ENCODE data around the gene FASN.
"Not testable (repeated sequence)": the region's sequence is repeated elsewhere in the genome, so short reads cannot be mapped to it uniquely, and the experiment has no call there.

The FASN gene

DNA sequence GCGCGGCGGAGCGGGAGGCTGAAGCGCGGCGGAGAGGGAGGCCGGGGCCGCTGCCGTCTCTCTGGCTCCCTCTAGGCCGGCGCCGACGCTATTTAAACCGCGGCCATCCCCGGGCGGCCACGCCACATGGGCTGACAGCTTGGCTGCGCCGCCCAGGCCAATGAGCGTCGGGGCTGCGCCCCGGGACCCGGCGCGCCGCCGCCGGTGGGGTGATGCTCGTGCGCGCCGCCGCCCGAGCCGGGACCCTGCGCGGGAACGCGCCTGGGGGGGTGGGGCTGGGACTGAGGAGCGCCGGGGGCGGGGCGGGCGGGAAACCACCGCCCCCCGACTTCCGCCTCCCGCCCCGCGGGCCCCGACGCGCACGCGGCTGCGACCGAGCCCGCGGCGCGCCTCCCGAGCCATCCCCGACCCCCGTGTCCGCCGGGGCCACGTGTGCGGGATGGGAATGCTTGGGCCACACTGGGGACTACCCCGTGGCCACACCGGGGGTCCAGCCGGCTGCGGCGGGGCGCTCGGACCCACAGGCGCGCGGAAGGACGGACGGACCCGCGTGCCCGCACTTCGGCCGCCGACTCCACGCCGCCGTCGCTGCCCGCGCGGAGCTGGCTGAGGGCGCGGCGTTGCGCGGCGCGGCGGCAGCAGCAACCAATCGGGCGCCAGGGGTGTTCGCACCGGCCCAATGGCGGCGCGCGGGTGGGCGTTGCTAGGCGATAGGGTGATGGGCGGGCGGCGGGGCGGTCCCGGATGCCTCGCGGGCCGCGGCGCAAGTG lies at the start of gene FASN:
Gene FASN (minus strand): TSS at position 68 of the 770 bp plus-strand sequence. CDS start 1,791 bp downstream, outside the sequence.
- peak; percentile 94 for DNase-seq

DNA sequence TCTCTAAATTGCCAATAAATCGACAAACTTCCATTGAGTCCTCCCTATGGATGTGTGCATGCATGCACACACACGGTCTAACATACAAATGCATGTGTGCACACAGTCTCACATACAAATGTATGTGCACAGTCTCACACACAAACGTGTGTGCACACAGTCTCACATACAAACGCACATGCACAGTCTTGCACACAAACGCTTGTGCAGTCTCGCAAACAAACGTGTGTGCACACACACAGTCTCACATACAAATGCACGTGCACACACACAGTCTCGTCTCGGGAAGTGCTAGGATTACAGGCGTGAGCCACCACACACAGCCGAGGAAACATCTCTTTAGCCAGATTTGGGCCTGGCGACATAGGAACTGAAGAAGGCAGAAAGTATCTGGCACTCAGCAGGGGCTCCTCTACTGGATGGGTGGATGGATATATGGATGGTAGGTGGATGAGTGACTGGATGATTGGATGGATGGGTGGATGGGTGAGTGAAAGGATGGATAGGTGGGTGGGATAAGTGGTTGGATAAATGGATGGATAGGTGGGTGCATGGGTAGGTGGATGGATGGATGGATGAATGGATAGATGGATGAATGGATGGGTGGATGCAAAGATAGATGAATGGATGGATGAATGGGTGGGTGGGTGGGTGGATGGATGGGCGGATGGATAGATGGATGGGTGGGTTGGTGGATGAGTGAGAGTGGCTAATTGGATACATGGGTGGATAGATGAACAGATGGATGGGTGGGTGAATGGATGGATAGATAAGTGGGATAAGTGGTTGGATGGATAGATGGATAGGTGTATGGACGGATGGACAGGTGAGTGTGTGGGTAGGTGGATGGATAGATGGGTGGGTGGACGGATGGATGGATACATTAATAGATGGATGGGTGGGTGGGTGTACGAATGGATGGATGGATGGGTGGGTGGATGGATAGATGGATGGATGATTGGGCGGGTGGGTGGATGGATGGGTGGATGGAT lies 48.9 kb upstream of the FASN start:
- no peak for DNase-seq

DNA sequence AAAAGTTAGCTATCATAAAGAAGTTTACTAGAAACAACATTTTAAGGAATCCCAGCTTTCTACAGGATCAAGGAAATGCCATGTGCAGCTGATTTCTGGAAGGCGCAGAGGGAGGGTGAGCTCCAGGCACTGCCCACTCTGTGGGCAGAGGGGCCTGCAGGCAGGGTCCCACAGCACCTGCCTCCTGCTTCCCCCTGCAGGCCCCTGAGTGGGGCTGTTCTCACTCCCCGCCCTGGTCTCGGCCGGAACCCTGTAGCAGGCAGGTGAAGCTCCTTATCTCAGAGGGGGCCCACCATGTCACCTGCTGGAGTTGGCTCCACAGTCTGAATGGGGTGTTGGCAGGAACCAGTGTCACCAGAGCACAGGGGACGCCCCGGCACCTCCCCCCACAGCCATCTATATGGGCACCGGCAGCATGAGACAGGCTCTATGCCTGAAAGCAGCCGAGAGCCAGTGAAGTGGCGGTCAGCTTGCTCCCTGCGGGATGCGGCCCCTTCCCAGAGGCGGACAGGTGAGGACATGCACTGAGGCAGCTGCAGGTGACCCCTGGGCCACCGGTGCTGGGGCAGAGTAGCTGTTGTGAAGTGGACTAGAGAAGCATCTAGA lies 47.6 kb upstream of the FASN start:
- no peak for DNase-seq

DNA sequence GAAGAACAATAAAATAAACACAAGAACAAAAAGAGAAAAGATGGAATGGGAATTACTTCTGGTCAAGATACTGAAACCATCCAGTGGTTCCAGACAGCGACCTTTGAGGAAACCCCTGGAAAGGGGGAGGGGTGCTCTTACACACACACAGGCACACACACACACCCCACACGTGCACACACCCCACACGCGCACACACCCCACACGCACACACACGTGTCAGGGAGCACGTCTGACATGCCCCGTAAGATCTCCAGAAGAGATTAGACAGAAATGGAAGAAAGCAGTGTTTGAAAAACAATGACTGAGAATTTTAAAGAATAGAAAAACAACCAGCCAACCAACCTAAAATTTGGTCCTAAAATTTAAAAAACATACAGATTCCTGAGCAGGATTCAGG lies 45.3 kb upstream of the FASN start:
- no peak for DNase-seq

DNA sequence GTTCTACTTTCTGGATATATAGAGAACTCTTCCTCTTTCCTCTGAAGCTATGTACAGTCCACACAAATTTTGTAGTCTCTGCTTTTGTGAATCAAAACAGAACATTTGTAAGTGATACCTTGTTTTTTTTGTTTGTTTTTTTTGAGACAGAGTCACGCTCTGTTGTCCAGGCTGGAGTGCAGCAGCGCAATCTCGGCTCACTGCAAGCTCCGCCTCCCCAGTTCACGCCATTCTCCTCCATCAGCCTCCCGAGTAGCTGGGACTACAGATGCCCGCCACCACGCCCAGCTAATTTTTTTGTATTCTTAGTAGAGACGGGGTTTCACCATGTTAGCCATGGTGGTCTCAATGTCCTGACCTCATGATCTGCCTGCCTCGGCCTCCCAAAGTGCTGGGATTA lies 41.9 kb upstream of the FASN start:
- not testable (repeated sequence) for DNase-seq

DNA sequence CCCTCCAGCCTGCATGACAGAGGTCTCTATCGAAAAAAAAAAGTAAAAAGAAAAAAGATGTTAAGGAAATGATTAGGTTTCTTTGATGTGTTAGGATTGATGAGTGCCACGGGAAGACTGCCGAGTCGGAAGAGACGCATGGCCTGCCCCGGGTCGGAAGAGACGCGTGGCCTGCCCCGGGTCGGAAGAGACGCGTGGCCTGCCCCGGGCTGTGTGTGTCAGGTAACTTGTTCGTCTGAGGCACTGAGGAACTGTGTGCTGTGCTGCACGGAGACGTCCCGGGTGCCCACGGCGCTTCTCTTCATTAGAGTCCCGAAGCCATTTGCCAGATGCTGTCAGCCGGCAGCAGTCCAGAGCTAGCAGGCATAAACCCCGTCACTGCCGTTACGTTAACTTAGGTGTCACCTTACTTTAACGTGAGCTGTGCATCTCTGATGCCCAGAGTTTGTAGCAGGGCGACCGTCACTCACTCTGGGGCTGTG lies 40.5 kb upstream of the FASN start:
- no peak for DNase-seq

DNA sequence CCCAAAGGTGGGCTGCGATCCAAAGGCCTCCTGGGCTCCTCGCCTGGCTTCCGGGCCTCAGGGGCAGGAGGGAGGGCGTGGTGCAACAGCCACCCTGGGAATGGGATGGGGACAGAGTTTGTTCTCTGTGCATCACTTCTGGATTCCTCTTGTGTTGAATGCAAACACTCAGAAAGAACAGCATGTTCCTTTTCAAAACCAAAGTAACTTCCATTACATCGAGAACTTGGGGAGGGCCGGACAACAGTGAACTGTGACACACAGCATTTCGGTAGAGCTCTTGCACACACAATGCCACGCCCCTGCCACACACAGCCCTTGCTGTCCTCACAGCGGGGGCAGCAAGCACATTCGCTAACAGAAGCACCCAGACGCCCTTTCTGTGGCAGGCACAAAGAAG lies 36.1 kb upstream of the FASN start:
- DNase-seq = no peak

DNA sequence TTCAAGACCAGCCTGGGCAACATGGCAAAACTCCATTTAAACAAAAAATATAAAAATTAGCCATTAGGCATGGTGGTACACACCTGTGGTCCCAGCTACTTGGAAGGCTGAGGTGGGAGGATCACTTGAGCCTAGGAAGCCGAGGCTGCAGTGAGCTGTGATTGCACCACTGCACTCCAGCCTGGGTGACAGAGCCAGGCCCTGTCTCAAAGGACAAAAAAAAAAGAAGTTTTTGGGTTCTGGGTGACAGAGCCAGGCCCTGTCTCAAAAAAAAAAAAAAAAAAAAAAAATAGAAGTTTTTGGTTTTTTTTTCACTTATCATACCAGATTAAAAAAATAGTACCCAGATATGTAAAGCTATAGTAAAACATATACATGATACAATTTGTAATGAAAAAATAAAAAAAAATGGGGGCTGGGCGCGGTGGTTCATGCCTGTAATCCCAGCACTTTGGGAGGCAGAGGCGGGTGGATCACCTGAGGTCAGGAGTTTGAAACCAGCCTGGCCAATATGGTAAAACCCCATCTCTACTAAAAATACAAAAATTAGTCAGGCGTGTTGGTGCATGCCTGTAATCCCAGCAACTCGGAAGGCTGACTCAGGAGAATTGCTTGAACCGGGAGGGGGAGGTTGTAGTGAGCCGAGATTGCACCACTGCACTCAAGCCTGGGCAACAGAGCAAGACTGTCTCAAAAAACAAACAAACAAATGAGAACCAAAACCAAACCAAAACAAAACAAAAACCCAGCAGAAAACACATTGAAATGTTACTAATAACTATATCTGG lies 35.3 kb upstream of the FASN start:
- not testable (repeated sequence) for DNase-seq

DNA sequence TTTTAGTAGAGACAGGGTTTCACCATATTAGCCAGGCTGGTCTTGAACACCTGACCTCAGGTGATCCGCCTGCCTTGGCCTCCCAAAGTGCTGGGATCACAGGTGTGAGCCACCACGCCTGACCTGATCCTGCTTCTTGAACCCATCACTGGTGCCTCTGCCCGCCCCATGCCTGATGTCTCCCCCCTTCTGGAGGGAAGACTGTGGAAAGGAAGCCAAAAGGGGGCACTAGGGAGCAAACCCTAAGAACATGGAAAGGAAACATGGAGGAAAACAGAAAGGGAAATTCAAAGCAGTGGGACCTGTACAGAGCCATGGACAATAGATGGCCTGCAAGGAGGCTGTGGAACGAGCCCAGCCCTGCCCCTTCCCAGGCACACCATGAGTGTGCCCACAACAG lies 31.1 kb upstream of the FASN start:
- no peak for DNase-seq

DNA sequence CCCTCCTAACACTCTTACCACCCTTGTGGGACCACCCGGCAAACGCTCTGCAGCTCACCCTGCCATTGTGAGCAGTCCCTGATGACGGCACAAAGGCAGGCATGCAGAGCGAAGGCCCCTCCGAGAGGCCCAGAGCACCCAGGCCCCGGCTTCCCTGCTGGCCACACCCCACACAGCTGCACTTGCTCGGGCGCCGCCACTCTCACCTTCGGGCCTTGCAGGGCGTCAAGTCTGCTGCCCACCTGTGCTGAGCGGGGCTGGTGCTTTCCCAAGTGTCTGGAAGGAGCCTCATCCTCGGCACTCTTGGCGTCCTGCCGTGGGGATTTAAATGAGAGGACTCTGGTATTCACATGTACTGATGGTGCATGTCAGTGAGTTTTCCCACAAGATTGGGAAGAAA lies 30.3 kb upstream of the FASN start:
- no peak for DNase-seq

DNA sequence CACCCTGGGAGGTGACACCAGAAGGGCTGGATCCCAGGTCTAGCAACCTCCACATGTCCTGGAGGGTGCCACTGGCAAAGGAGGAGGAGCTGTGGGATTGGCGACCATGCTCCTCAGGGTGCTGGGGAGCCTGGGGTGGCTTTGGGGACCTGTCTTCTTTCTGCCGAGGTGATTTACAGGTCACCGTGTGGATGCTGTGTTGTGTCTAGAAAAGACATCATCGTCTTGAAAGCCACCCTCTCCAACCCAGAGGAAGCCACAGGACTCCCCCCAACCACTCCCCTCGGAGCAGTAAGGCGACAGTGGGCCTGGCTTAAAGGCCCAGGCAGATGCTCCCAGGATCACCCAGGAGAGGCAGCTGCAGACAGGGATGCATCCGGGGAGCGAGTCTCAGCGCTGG lies 29.7 kb upstream of the FASN start:
- DNase-seq = no peak

DNA sequence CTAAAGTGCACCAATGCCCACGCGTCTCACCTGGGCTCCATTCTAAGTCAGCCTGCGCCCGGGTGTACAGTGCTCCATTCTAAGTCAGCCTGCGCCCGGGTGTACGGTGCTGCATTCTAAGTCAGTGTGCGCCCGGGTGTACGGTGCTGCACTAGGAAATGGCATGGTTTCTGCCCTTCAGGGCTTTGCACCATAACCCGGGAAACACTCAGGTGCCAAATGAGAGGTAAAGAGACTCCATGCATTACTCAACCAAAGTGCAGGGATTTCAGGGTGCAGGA lies 29.2 kb upstream of the FASN start:
- DNase-seq = no peak

DNA sequence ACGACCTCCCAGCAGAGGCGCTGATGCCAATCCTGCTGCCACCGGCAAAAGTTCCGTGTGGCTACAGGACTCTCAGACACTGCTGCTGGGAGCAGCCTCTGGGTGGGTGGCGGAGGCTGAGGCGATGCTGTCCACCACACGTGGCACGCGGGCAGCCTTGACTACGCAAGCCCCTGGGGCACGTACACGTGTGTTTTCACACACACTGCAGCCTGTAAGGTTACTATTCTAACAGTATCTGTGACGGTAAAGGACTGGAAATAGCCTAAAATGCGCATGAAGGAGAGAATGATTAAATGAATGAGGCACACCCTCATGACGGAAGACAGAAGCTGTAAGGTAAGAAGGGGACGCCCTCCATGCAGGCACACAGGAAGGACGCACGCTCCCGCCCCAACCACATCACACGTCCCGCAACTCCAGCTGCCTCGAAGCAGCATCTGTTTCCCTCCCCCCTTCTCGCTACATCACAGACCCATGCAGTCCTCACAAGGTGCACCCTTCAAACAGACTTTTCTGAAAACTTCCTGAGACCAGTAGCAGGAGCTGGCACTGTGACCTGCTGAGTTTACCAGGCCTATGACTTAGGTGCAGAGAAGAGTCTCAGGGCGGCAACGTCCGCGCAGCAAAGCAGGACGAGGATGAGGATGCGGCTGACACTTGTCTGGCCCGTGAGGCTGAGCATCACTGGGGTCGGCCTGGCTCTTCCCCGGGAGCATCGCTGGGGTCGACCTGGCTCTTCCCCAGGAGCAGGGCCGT lies 28.7 kb upstream of the FASN start:
- DNase-seq = peak; percentile 86

DNA sequence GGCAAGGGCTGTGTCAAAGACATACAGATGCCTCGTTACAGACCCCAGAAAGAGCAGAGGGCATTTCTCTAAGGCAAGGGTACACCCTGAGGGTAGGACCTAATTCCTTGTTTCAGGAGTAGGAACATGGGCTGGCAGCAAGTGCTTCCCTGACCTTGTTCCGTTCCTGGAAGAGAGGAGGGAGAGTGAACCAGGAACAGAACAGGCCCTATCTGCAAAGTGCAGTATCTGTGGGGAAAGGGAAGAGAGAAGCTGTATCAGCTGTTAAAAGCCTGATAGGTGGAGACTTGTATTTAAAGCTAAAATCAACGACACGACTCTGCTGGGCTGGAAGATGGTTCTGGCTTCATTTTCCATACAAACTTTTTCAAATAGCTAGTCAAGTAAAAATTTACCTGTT lies 26.1 kb upstream of the FASN start:
- no peak for DNase-seq

DNA sequence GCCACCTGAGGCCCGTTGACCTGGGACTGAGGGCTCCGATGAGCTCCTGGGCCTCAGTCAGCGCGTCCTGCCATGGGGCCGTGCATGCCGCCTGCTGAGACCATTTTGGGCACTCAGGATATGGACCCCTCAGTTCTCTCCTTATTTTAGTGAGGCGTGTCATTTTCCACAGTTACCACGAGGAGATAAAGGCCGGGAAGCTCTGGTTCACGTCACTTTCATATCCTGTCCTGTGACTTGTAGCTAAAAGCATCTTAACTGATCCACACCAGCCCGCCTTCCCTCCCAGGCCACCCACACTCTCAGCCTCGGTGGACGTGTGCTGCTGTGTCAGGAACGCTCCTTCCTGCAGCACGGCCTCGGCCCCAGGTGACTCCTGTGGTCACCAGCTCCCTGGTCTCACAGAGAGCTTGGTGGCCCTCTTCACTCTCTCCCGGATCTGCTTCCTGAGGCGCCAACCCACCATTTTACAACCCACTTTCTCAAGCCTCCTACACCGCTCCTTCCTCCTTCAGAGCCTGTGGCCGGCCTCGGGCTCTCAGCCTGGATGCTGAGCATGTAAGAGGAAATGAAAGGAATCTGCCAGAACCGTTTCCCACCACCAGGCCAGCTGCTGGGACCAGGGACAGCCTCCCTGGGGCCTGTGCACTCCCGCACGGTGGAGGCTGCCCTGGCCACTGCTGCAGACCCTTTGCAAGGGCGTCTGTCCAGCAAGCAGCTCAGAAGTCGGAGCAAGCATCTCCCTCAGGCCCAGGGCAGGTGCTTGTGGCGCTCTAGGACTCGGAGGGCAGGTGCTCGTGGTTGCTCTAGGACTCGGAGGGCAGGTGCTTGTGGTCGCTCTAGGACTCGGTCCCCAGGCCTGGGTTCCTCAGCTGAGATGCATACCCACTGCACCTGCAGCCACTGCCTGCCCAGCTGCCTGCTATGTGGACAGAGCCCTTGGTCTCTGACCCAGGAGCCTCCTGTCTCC lies 23.9 kb upstream of the FASN start:
- DNase-seq = no peak

DNA sequence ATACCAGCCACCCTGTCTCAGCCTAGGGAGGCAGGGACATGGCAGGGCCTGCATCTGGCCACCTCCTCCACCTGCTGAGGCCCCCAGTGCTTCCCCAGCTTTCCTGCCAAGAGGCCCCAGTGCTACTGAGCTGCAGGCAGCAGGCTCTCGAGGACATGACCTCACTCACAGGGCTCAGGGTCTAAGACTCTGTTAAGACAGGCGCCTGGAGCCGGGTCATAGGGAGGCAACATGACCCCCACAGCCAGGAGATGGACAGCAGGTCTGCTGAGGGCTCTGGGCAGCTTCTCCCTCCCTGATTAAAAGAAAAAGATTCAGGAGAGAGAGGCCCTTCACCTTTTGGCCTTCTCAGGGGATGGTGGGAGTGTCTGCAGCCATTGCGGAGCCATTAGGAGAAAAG lies 23.2 kb upstream of the FASN start:
- DNase-seq = no peak

DNA sequence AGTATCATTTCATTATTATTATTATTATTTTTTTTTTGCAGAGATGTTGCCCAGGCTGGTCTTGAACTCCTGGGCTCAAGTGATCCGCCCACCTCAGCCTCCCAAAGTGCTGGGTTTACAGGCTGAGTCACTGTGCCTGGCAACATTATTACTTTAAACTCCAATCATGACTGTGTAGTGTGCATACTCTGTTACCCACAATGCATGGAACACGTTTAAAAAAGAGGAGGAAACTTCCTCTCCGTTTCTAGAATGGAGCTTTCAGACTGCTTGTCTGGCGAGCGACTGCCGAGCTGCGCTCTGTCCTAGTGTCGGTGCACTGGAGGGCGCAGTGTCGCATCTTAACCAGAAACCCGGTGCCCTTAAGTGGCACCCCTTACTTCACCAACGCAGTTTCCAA lies 22.1 kb upstream of the FASN start:
- no peak for DNase-seq

DNA sequence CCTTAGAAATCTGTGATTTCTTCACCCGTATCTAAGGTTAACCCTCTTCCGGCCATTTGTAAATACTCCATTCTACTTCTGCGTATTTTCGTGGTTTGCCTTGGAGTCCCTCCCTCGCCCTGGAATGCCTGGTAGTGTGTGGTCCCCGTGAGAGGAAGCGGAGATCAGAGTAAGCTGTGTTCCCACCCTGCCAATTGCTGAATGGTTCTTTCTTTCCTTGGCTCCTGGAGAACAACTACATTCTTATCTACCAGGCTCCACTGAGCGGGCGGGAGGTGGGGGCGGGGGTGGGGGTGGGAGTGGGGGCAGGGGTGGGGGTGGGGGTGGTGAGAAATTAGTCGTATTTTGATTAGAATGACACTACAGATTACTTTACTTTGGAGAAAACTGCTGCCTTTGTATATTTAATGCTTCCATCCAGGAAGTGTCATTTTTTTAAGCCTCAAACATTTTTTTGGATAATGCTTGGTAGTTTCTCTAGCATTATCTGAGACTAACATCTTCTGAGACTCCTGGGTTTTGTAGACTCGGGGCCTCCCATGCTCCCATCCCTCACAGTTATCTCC lies 20.9 kb upstream of the FASN start:
- DNase-seq = no peak

DNA sequence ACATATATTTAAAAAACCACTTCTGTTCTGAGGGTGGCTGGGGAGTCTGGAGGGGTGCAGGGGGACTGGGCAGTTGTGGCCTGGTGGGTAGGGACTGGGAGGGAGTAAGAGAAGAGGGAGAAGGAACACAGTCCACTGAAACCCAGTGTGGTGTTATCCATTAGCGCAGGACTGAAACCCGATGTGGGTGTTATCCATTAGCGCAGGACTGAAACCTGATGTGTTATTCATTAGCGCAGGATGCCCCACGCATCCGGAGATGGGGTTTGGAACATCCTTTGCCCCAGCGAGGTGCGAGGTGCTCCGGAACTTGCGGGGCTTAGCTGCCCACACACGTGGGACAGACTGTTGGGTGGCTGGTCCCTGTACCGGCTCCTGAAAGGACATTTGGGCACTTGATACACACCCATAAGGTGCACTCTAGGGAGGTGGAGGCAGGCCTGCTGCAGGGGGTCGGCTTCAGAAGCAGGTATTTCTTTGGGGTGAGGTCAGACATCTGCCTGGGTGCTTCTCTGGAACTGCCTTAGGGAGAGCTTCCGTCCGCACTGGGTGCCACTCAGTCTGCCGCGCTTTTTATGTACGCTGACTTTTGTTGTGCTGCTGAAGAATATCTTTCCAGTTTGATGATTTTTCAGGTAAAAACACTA lies 20.3 kb upstream of the FASN start:
- DNase-seq = no peak

Measured in CD4-positive, alpha-beta T cell treated with Interleukin-4 for 4 hours (primary cell).